Heart left ventricle (tissue), 16 donors: ENCODE measurements around the gene NFASC. TPM values are rescaled to one million over a fixed set of nuclear protein-coding genes. Genes with fewer than 3 reads are reported as not detected.
A peak's percentile ranks its signal among the peaks of the same experiment; 100 is the strongest.

ENCODE experiments used
- ATAC-seq, 4 donors: fragments of 200-7000 bp; cut with Tn5 transposase; one replicate each; pipeline ENCODE4 v1.9.1; 2020 to 2022; ENCODE audit warnings: moderate library complexity in 4 of 4, mild to moderate bottlenecking in 3 of 4, moderate number of reproducible peaks in 1 of 4
- DNase-seq, 5 donors: peaks; one replicate each; pipeline ENCODE4 v3.0.0-alpha.2; 2020
- H3K27ac ChIP-seq, 12 donors: fragments of 200-600 bp; sonication (generic) in 4 of 12; one replicate each; pipeline versions ENCODE4 v1.5.0 to v1.8.0; 2016 to 2022; ENCODE audit warnings: mild to moderate bottlenecking in 2 of 12
- H3K27me3 ChIP-seq, 9 donors: fragments of 200-600 bp; sonication (generic) in 2 of 9; one replicate each; pipeline versions ENCODE4 v1.5.1 to v1.8.0; 2016 to 2022; ENCODE audit warnings: mild to moderate bottlenecking in 3 of 9
- H3K36me3 ChIP-seq, 9 donors: fragments of 200-600 bp; sonication (generic) in 2 of 9; one replicate each; pipeline versions ENCODE4 v1.5.0 to v1.8.0; 2018 to 2022; ENCODE audit warnings: mild to moderate bottlenecking in 2 of 9
- H3K4me1 ChIP-seq, 12 donors: fragments of 200-600 bp; sonication (generic) in 4 of 12; one replicate each; pipeline versions ENCODE4 v1.5.0 to v1.8.0; 2016 to 2022; ENCODE audit warnings: mild to moderate bottlenecking in 3 of 12
- H3K4me3 ChIP-seq, 12 donors: fragments of 200-600 bp; sonication (generic) in 4 of 12; one replicate each; pipeline versions ENCODE4 v1.5.0 to v1.8.0; 2017 to 2022; ENCODE audit warnings: mild to moderate bottlenecking in 9 of 12, moderate library complexity in 4 of 12
- H3K9me3 ChIP-seq, 12 donors: fragments of 200-600 bp; sonication (generic) in 4 of 12; one replicate each; pipeline versions ENCODE4 v1.5.0 to v1.8.0; 2016 to 2022; ENCODE audit warnings: mild to moderate bottlenecking in 1 of 12
- CTCF ChIP-seq, 12 donors: fragments of 200-600 bp; sonication (generic) in 4 of 12; IDR thresholded peaks; one replicate each; pipeline versions ENCODE4 v1.5.0 to v1.8.0; 2018 to 2022; ENCODE audit warnings: antibody characterized with exemption in 12 of 12, mild to moderate bottlenecking in 5 of 12
- POLR2A ChIP-seq, 2 donors: fragments of 450-650 bp; IDR thresholded peaks; one replicate each; pipeline ENCODE4 v1.6.1; 2017; ENCODE audit warnings: antibody characterized with exemption in 2 of 2, mild to moderate bottlenecking in 2 of 2, moderate library complexity in 2 of 2
- WGBS, 4 donors: extraction: QIAGEN DNeasy Blood & Tissue Kit in 2 of 4; methylation state at CpG; one replicate each; pipeline versions ENCODE4 v1.1.5 to v1.1.7; 2013 to 2018; 5-methylcytosine and 5-hydroxymethylcytosine counted together
- intact Hi-C, 10 donors: fragments of 100-400 bp; cut with DNase I; formaldehyde crosslinking; loops; one replicate each; pipeline versions ENCODE4 v1.11.1 to v1.14.2; 2022
- polyA plus RNA-seq, 2 donors: library from polyadenylated mRNA; stranded (reverse); fragments of 200-250 nt; gene quantifications; one replicate each; pipeline ENCODE4 v1.2.3, GENCODE V29; 2013
- total RNA-seq, 9 donors: library from RNA; depleted of rRNA in 2 of 9; stranded (reverse); fragments of >200 nt in 2 of 9; fragmentation: NEBNext Ultra II Directional in 3 of 9; extraction: Animal tissue kit (Norgen Biotek cat#: 25700) in 3 of 9; gene quantifications; one replicate each; pipeline versions ENCODE4 v1.1.0 to v1.2.4, GENCODE V29; 2016 to 2023
- donor health status: ischemic (EF 13 %, LVEDD 7.1; RV severe dilation, severe dysfunction).
- donor health status: healthy with polysubstance abuse.
- donor health status: DM: no; HTN: yes; CAD: no.
- donor health status: DM: no; HTN: no; CAD: no.
- donor health status: ischemic (EF 25% LVEDD 6.9; RV normal size, moderate dysfunction).
- donor health status: ischemic (EF 25% LVEDD 5.7; RV mildly dilated, moderate dysfunction).
- donor health status: healthy.
- donor health status: DM: yes; HTN: yes; CAD: no.
- donor health status: ischemic (EF 35%, LVEDD 5.7; RV mildly dilated, moderate dysfunction).
- donor health status: nonischemic (EF 11% LVEDD 7.7; RV severe dilation, severe dysfunction).
- donor health status: DM: yes; HTN: yes; CAD: no.
- donor health status: PGD.
- donor health status: ischemic (EF 29% LVEDD 5.4; RV normal size, mild dysfunction).
- donor health status: nonischemic (EF 23%, LVEDD 6.1; RV moderate dilation, normal function).

Gene NFASC
- total and polyA plus RNA-seq, 11 donors: 2.5 to 14.6 (median 10.3) TPM

- no peak for TF ChIP-seq POLR2A (IDR thresholded peaks at IDR 0.05)
- no peak for TF ChIP-seq CTCF (IDR thresholded peaks at IDR 0.05)
- intact Hi-C loops: loop anchor here in 1 of 10 donors (10.0 kb wide), 1 partner anchor 386 kb away; no protein-coding TSS in a partner anchor
- Histone ChIP-seq H3K27me3 (no peaks in the 10 kb centered on the region), H3K9me3 (no peaks in the 10 kb centered on the region), H3K4me1 (peaks cover 0 to 7% (median 0%) of the 10 kb centered on the region in 12 donors), H3K4me3 (no peak overlapping the region), H3K36me3 (peaks cover 0 to 26% (median 0%) of the 10 kb centered on the region in 9 donors), H3K27ac (no peak overlapping the region)
- no peak for DNase-seq
- no peak for ATAC-seq
- 49 to 68% (median 63%) methylated on average over 12 to 13 of the region's 13 CpGs for WGBS, 4 donors
These were observed 79.8 kb downstream of the NFASC start for GRCh38 chr1:204950353-204951001.

GRCh38 chr1:204958317-204959307, 88.0 kb downstream of the NFASC start:
- DNase-seq (no peak), ATAC-seq (peak in 2 of 4 donors; percentile 10 to 35)
- Histone ChIP-seq H3K4me3 (no peak overlapping the region), H3K36me3 (peaks cover 0 to 51% (median 0%) of the 10 kb centered on the region in 9 donors), H3K27ac (peak overlapping the region in 8 of 12 donors; percentile 48 to 91 (median 80)), H3K4me1 (peaks cover 0 to 36% (median 8%) of the 10 kb centered on the region in 12 donors), H3K27me3 (no peaks in the 10 kb centered on the region), H3K9me3 (no peaks in the 10 kb centered on the region)
- intact Hi-C loops: loop anchor here in 1 of 10 donors (10.0 kb wide), 1 partner anchor 394 kb away; no protein-coding TSS in a partner anchor
- TF ChIP-seq POLR2A (IDR thresholded peaks at IDR 0.05) (no peak), CTCF (IDR thresholded peaks at IDR 0.05) (no peak)
- 65 to 76% (median 69%) methylated on average over 11 of the region's 11 CpGs for WGBS, 4 donors

DNA sequence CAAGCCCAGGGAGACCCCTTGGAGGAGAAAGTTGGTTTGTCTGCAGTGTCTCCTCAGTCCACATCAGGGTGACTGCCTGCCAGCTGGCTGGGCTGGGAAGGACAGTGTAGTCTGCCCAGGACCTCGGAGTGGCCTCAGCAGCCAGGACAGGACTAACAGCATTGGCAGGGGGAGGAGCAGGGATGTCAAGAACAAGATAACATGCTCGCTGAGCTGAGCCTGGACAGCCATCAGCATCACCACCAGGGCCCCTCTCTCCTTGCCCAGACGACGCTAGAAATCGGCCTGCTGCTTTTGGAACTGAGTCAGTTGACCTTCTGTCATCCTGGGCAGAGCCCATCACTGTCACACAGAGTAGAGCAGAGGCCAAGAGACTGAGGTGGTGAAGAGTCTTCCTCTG, 88.7 kb downstream of the NFASC start:
- Histone ChIP-seq H3K9me3 (no peaks in the 10 kb centered on the region), H3K27ac (peak overlapping the region in 11 of 12 donors; percentile 46 to 91 (median 61)), H3K4me3 (no peak overlapping the region), H3K36me3 (peaks cover 0 to 44% (median 0%) of the 10 kb centered on the region in 9 donors), H3K27me3 (no peaks in the 10 kb centered on the region), H3K4me1 (peaks cover 0 to 36% (median 8%) of the 10 kb centered on the region in 12 donors)
- intact Hi-C loops: loop anchor here in 1 of 10 donors (10.0 kb wide), 1 partner anchor 395 kb away; no protein-coding TSS in a partner anchor
- 18 to 27% (median 19%) methylated on average over 5 of the region's 5 CpGs for WGBS, 4 donors
- DNase-seq (peak; percentile 43 to 83 (median 76)), ATAC-seq (peak; percentile 89 to 96 (median 94))
- TF ChIP-seq CTCF (IDR thresholded peaks at IDR 0.05) (peak in 2 of 12 donors; percentile 11 to 14), POLR2A (IDR thresholded peaks at IDR 0.05) (no peak)
